Urinary bladder (tissue), 4 donors: ENCODE measurements around the gene SLC30A5. TPM values are rescaled to one million over a fixed set of nuclear protein-coding genes. Genes with fewer than 3 reads are reported as not detected.
"Not testable (repeated sequence)": the region's sequence is repeated elsewhere in the genome, so short reads cannot be mapped to it uniquely, and the experiment has no call there.

ENCODE experiments used
- DNase-seq: peaks from one replicate; pipeline ENCODE4 v3.0.0-alpha.2; 2015; ENCODE audit errors: extremely low spot score
- H3K27ac ChIP-seq: one replicate; pipeline ENCODE4 v1.5.1; 2013; ENCODE audit warnings: low read depth, mild to moderate bottlenecking, moderate library complexity
- H3K36me3 ChIP-seq: one replicate; pipeline ENCODE4 v1.6.1; 2013; ENCODE audit warnings: mild to moderate bottlenecking, moderate library complexity; ENCODE audit not compliant: insufficient read depth
- H3K4me1 ChIP-seq: one replicate; pipeline ENCODE4 v1.6.1; 2013; ENCODE audit warnings: mild to moderate bottlenecking, moderate library complexity; ENCODE audit not compliant: insufficient read depth
- H3K4me3 ChIP-seq: one replicate; pipeline ENCODE4 v1.5.1; 2013; ENCODE audit warnings: low read depth, low read length
- WGBS: extraction: QIAGEN DNeasy Blood & Tissue Kit; methylation state at CpG from one replicate; pipeline ENCODE4 v1.1.7; 2013; 5-methylcytosine and 5-hydroxymethylcytosine counted together
- polyA plus RNA-seq: library from polyadenylated mRNA; stranded (reverse); fragments of 200-250 nt; gene quantifications from one replicate; pipeline ENCODE4 v1.2.3, GENCODE V29; 2013
- total RNA-seq: library from RNA; depleted of rRNA; stranded (reverse); fragments of >200 nt; gene quantifications from one replicate; pipeline ENCODE4 v1.2.3, GENCODE V29; 2014
- donor health status: healthy with polysubstance abuse.
- donor health status: healthy.

Gene SLC30A5
- total and polyA plus RNA-seq, 2 donors: 28.4 to 79.0 TPM

GRCh38 chr5:69130241-69130640, 36.4 kb downstream of the SLC30A5 start:
- WGBS: 61% methylated on average over 2 of the region's 2 CpGs
- DNase-seq: no peak
- no peak overlapping the region for H3K4me3 ChIP-seq
- H3K36me3 ChIP-seq: peaks cover 4% of the 10 kb centered on the region
- H3K27ac ChIP-seq: no peak overlapping the region
- H3K4me1 ChIP-seq: no peaks in the 10 kb centered on the region

GRCh38 chr5:69131304-69131703, 37.5 kb downstream of the SLC30A5 start:
- no peak overlapping the region for H3K4me3 ChIP-seq
- no peaks in the 10 kb centered on the region for H3K4me1 ChIP-seq
- DNase-seq: no peak
- H3K36me3 ChIP-seq: peaks cover 4% of the 10 kb centered on the region
- no peak overlapping the region for H3K27ac ChIP-seq

GRCh38 chr5:69134126-69134525, 40.3 kb downstream of the SLC30A5 start:
- no peak overlapping the region for H3K27ac ChIP-seq
- DNase-seq: no peak
- peaks cover 4% of the 10 kb centered on the region for H3K36me3 ChIP-seq
- H3K4me1 ChIP-seq: no peaks in the 10 kb centered on the region
- WGBS: 90% methylated on average over 7 of the region's 7 CpGs
- no peak overlapping the region for H3K4me3 ChIP-seq

GRCh38 chr5:69136293-69136692, 42.5 kb downstream of the SLC30A5 start:
- WGBS: 94% methylated on average over 3 of the region's 3 CpGs

GRCh38 chr5:69137208-69137607, 43.4 kb downstream of the SLC30A5 start:
- H3K4me1 ChIP-seq, H3K27ac ChIP-seq, H3K36me3 ChIP-seq, H3K4me3 ChIP-seq, DNase-seq: not testable (repeated sequence)
- WGBS: 96% methylated on average over 1 of the region's 1 CpG

More at GRCh38 chr5:69136293-69136692, 42.5 kb downstream of the SLC30A5 start:
- Histone ChIP-seq H3K4me3 (no peak overlapping the region), H3K27ac (no peak overlapping the region), H3K4me1 (no peaks in the 10 kb centered on the region), H3K36me3 (peaks cover under 1% of the 10 kb centered on the region)
- DNase-seq: no peak

- H3K4me1 ChIP-seq: no peaks in the 10 kb centered on the region
- 96% methylated on average over 5 of the region's 5 CpGs for WGBS
- H3K36me3 ChIP-seq: no peaks in the 10 kb centered on the region
- no peak overlapping the region for H3K27ac ChIP-seq
- no peak for DNase-seq
- H3K4me3 ChIP-seq: no peak overlapping the region
Observed at GRCh38 chr5:69137807-69138206, 44.0 kb downstream of the SLC30A5 start.

GRCh38 chr5:69138766-69139165, 45.0 kb downstream of the SLC30A5 start:
- H3K4me3 ChIP-seq: no peak overlapping the region
- no peaks in the 10 kb centered on the region for H3K36me3 ChIP-seq
- no peaks in the 10 kb centered on the region for H3K4me1 ChIP-seq
- 46% methylated on average over 1 of the region's 1 CpG for WGBS
- DNase-seq: no peak
- H3K27ac ChIP-seq: no peak overlapping the region

- not testable (repeated sequence) for H3K36me3 ChIP-seq, DNase-seq, H3K27ac ChIP-seq, H3K4me1 ChIP-seq, H3K4me3 ChIP-seq
- 96% methylated on average over 4 of the region's 4 CpGs for WGBS
Observed at GRCh38 chr5:69140239-69140638, 46.4 kb downstream of the SLC30A5 start.

- no peaks in the 10 kb centered on the region for H3K36me3 ChIP-seq
- H3K27ac ChIP-seq: no peak overlapping the region
- DNase-seq: no peak
- no peak overlapping the region for H3K4me3 ChIP-seq
- WGBS: 86% methylated on average over 1 of the region's 1 CpG
- no peaks in the 10 kb centered on the region for H3K4me1 ChIP-seq
Observed at GRCh38 chr5:69140827-69141226, 47.0 kb downstream of the SLC30A5 start.

GRCh38 chr5:69148576-69148975, 54.8 kb downstream of the SLC30A5 start:
- not testable (repeated sequence) for H3K4me1 ChIP-seq, H3K27ac ChIP-seq, DNase-seq, H3K36me3 ChIP-seq, H3K4me3 ChIP-seq
- WGBS: 96% methylated on average over 7 of the region's 7 CpGs

GRCh38 chr5:69148981-69149675, 55.3 kb downstream of the SLC30A5 start:
- H3K36me3 ChIP-seq: no peaks in the 10 kb centered on the region
- H3K27ac ChIP-seq: no peak overlapping the region
- H3K4me1 ChIP-seq: no peaks in the 10 kb centered on the region
- DNase-seq: no peak
- H3K4me3 ChIP-seq: no peak overlapping the region
- WGBS: 93% methylated on average over 2 of the region's 2 CpGs

GRCh38 chr5:69149676-69150010, 55.8 kb downstream of the SLC30A5 start:
- H3K36me3 ChIP-seq: no peaks in the 10 kb centered on the region
- WGBS: 92% methylated on average over 5 of the region's 5 CpGs
- no peak for DNase-seq
- H3K4me3 ChIP-seq: no peak overlapping the region
- H3K27ac ChIP-seq: no peak overlapping the region
- H3K4me1 ChIP-seq: no peaks in the 10 kb centered on the region

- no peak overlapping the region for H3K4me3 ChIP-seq
Observed at GRCh38 chr5:69152731-69153130, 58.9 kb downstream of the SLC30A5 start.

GRCh38 chr5:69156456-69156855, 62.6 kb downstream of the SLC30A5 start:
- no peak overlapping the region for H3K4me3 ChIP-seq
- DNase-seq: no peak
- 96% methylated on average over 11 of the region's 11 CpGs for WGBS

More at GRCh38 chr5:69152731-69153130, 58.9 kb downstream of the SLC30A5 start:
- no peak overlapping the region for H3K27ac ChIP-seq
- DNase-seq: no peak
- WGBS: 81% methylated on average over 3 of the region's 3 CpGs
- H3K36me3 ChIP-seq: no peaks in the 10 kb centered on the region
- no peaks in the 10 kb centered on the region for H3K4me1 ChIP-seq

GRCh38 chr5:69158039-69158438, 64.2 kb downstream of the SLC30A5 start:
- Histone ChIP-seq H3K27ac (no peak overlapping the region), H3K36me3 (no peaks in the 10 kb centered on the region), H3K4me1 (no peaks in the 10 kb centered on the region), H3K4me3 (no peak overlapping the region)
- DNase-seq: no peak
- 92% methylated on average over 3 of the region's 3 CpGs for WGBS

More at GRCh38 chr5:69156456-69156855, 62.6 kb downstream of the SLC30A5 start:
- Histone ChIP-seq H3K36me3 (no peaks in the 10 kb centered on the region), H3K27ac (no peak overlapping the region), H3K4me1 (no peaks in the 10 kb centered on the region)
